GM10266 (cell line): ENCODE results near the gene EIF4A2.

Experiments
- DNase-seq: peaks from one replicate; pipeline ENCODE4 v3.0.0; 2012; ENCODE audit errors: extremely low spot score
- TF ChIP-seq, protein P1 (sequence below): IDR thresholded peaks from 2 replicates; pipeline ENCODE4 v1.5.1; 2012; ENCODE audit warnings: mild to moderate bottlenecking, low read depth; ENCODE audit not compliant: control insufficient read depth, insufficient read depth; ENCODE audit errors: missing control alignments

The EIF4A2 gene

GRCh38 chr3:186754871-186755270 is 28.5 kb upstream of the EIF4A2 start:
- TF ChIP-seq, protein P1, sequence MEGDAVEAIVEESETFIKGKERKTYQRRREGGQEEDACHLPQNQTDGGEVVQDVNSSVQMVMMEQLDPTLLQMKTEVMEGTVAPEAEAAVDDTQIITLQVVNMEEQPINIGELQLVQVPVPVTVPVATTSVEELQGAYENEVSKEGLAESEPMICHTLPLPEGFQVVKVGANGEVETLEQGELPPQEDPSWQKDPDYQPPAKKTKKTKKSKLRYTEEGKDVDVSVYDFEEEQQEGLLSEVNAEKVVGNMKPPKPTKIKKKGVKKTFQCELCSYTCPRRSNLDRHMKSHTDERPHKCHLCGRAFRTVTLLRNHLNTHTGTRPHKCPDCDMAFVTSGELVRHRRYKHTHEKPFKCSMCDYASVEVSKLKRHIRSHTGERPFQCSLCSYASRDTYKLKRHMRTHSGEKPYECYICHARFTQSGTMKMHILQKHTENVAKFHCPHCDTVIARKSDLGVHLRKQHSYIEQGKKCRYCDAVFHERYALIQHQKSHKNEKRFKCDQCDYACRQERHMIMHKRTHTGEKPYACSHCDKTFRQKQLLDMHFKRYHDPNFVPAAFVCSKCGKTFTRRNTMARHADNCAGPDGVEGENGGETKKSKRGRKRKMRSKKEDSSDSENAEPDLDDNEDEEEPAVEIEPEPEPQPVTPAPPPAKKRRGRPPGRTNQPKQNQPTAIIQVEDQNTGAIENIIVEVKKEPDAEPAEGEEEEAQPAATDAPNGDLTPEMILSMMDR, result no peak
- no peak for DNase-seq

DNA sequence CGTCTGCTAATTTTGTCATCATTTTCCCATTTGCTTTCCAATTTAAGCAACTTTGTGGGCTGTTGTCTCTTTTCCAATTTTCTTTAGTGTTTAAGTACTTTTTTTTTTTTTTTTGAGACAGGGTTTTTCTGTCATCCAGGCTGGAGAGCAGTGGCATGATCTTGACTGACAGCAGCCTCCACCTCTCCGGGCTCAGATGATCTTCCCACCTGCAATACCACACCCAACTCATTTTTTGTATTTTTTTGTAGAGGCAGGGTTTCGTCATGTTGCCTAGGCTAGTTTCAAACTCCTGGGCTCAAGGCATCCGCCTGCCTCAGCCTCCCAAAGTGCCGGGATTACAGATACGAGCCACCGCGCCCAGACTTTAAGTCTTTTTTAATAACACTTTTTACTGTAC is 26.2 kb upstream of the EIF4A2 start:
- no peak for DNase-seq
- TF ChIP-seq, protein P1, result no peak

GRCh38 chr3:186757686-186758220 is 25.6 kb upstream of the EIF4A2 start:
- no peak for DNase-seq
- TF ChIP-seq, protein P1, result no peak

- no peak for DNase-seq
- TF ChIP-seq, protein P1, result no peak
These were observed 24.0 kb upstream of the EIF4A2 start for GRCh38 chr3:186759231-186759930.

DNA sequence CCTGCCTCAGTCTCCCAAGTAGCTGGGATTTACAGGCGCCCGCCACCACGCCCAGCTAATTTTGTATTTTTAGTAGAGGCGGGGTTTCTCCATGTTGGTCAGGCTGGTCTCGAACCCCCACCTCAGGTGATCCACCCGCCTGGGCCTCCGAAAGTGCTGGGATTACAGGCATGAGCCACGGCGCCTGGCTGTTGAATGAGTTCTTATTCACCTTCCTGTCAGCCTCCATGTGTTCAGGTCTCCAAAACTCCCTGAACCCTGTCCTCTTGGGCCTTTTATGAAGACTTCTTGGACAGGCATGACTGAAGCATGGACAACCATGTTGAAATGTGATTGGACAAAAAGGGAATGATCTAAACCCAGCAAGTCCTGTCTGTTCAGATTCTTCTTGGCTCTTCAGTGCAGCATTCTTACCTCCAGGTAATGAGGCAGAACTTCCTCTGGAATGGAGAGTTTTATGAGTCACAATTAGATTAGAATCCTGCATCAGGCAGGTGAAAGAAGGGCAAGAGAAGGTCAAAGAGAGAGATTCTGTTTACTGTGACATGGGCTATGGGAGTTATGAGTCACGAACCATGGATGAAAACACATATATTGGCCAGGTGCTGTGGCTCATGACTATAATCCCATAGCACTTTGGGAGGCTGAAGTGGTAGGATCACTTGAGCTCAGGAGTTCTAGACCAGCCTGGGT is 23.1 kb upstream of the EIF4A2 start:
- no peak for DNase-seq
- TF ChIP-seq, protein P1, result no peak

DNA sequence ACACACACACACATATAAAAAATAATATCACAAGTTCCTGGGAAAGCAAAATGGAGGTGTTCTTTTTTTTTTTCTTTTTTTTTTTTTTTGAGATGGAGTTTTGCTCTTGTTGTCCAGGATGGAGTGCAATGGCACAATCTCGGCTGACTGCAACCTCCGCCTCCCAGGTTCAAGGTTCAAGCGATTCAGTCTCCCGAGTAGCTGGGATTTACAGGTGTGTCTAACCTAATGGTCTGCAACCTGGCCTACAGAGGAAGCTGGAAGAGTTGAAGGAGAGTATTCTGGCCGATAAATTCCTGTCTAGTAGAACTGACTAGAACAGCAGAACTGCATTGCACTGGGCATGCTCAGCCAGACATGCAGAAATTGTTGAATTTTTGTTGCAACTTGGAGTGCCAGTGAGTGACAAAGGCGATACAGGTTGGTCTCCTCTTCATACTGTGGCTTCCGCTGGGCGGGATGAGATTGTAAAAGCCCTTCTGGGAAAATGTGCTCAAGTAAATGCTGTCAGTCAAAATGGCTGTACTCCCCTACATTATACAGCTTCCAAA is 22.4 kb upstream of the EIF4A2 start:
- DNase-seq, result no peak
- TF ChIP-seq, protein P1, result no peak
